Left lung (tissue), 14 donors: Measurements from ENCODE around the gene PDIA4. TPM values are rescaled to one million over a fixed set of nuclear protein-coding genes. Genes with fewer than 3 reads are reported as not detected.

Experiments
- ATAC-seq: fragments of 200-7000 bp; cut with Tn5 transposase; one replicate; pipeline ENCODE4 v1.9.1; 2020; ENCODE audit warnings: moderate library complexity
- DNase-seq, 4 donors: peaks; one replicate each; pipeline ENCODE4 v3.0.0-alpha.2; 2013 to 2020
- H3K27ac ChIP-seq, 2 donors: fragments of 200-600 bp; sonication (generic) in 1 of 2; one replicate each; pipeline versions ENCODE4 v1.5.0 to v1.8.0; 2020 to 2021
- H3K27me3 ChIP-seq, 2 donors: fragments of 200-600 bp; sonication (generic) in 1 of 2; one replicate each; pipeline versions ENCODE4 v1.5.0 to v1.8.0; 2020 to 2021
- H3K36me3 ChIP-seq, 2 donors: fragments of 200-600 bp; sonication (generic) in 1 of 2; one replicate each; pipeline versions ENCODE4 v1.5.0 to v1.8.0; 2020 to 2021
- H3K4me1 ChIP-seq, 2 donors: fragments of 200-600 bp; one replicate each; pipeline ENCODE4 v1.8.0; 2021
- H3K4me3 ChIP-seq, 2 donors: fragments of 200-600 bp; sonication (generic) in 1 of 2; one replicate each; pipeline versions ENCODE4 v1.5.0 to v1.8.0; 2020 to 2021; ENCODE audit warnings: mild to moderate bottlenecking in 1 of 2
- H3K9me3 ChIP-seq, 2 donors: fragments of 200-600 bp; sonication (generic) in 1 of 2; one replicate each; pipeline versions ENCODE4 v1.5.0 to v1.8.0; 2020 to 2021
- CTCF ChIP-seq, 2 donors: fragments of 200-600 bp; sonication (generic) in 1 of 2; IDR thresholded peaks; one replicate each; pipeline versions ENCODE4 v1.5.0 to v1.8.0; 2021; ENCODE audit warnings: antibody characterized with exemption in 2 of 2
- intact Hi-C, 2 donors: fragments of 100-400 bp; cut with DNase I; formaldehyde crosslinking; loops; one replicate each; pipeline versions ENCODE4 v1.11.2 to v1.14.2; 2022
- long read RNA-seq, 12 donors: library from polyadenylated mRNA in 2 of 12; unstranded in 2 of 12; transcript quantifications; one replicate each; pipeline ENCODE4 v2.0.0 and lab custom pipeline, GENCODE V29; 2019 to 2026
- polyA plus RNA-seq, 6 donors: library from polyadenylated mRNA; unstranded; fragments of 120-200 nt; gene quantifications; one replicate each; pipeline ENCODE4 v1.2.1, GENCODE V29; 2013; ENCODE audit not compliant: insufficient read length in 6 of 6
- total RNA-seq, 2 donors: library from RNA; stranded (reverse); fragmentation: NEBNext Ultra II Directional; extraction: Animal tissue kit (Norgen Biotek cat#: 25700); gene quantifications; one replicate each; pipeline ENCODE4 v1.2.1, GENCODE V29; 2021
- donor health status: DM: no; HTN: yes; CAD: no.
- donor health status: DM: no; HTN: no; CAD: no.

PDIA4 gene
- total RNA-seq: 100 to 1,000 TPM; 204 to 239 TPM
- 100 to 1,000 TPM; 136 to 176 (median 168) TPM for polyA plus RNA-seq
- long read RNA-seq, donor 1, transcript PDIA4-203 (3 exons, 632 nt): minor isoform, 6 of 271 reads
- long read RNA-seq, donor 1, transcript PDIA4-201 (10 exons, 2,903 nt): major isoform, 55 of 271 reads
- long read RNA-seq, donor 1, partial matches to known transcripts: 205 of 271 reads
- long read RNA-seq, donor 1, other reads (novel, unspliced or antisense): 5 of 271 reads
- long read RNA-seq, donor 2, transcript PDIA4-201 (10 exons, 2,903 nt): major isoform, 35 of 185 reads
- long read RNA-seq, donor 2, transcript PDIA4-203 (3 exons, 632 nt): minor isoform, 5 of 185 reads
- long read RNA-seq, donor 2, partial matches to known transcripts: 145 of 185 reads
- long read RNA-seq, donor 2, other reads (novel, unspliced or antisense): 0 of 185 reads
- long read RNA-seq, donor 3, transcript PDIA4-201 (10 exons, 2,903 nt): major isoform, 46 of 157 reads
- long read RNA-seq, donor 3, partial matches to known transcripts: 110 of 157 reads
- long read RNA-seq, donor 3, other reads (novel, unspliced or antisense): 0 of 157 reads
- long read RNA-seq, donor 4, transcript PDIA4-201 (10 exons, 2,903 nt): major isoform, 102 of 147 reads
- long read RNA-seq, donor 4, partial matches to known transcripts: 29 of 147 reads
- long read RNA-seq, donor 4, other reads (novel, unspliced or antisense): 16 of 147 reads
- long read RNA-seq, donor 5, transcript PDIA4-203 (3 exons, 632 nt): minor isoform, 5 of 161 reads
- long read RNA-seq, donor 5, transcript PDIA4-201 (10 exons, 2,903 nt): major isoform, 42 of 161 reads
- long read RNA-seq, donor 5, partial matches to known transcripts: 114 of 161 reads
- long read RNA-seq, donor 5, other reads (novel, unspliced or antisense): 0 of 161 reads
- long read RNA-seq, donor 6, transcript PDIA4-201 (10 exons, 2,903 nt): major isoform, 31 of 98 reads
- long read RNA-seq, donor 6, partial matches to known transcripts: 64 of 98 reads
- long read RNA-seq, donor 6, other reads (novel, unspliced or antisense): 0 of 98 reads
- long read RNA-seq, donor 7, transcript PDIA4-201 (10 exons, 2,903 nt): major isoform, 27 of 41 reads
- long read RNA-seq, donor 7, partial matches to known transcripts: 13 of 41 reads
- long read RNA-seq, donor 7, other reads (novel, unspliced or antisense): 0 of 41 reads
- long read RNA-seq, donor 8, transcript PDIA4-203 (3 exons, 632 nt): minor isoform, 5 of 140 reads
- long read RNA-seq, donor 8, transcript PDIA4-201 (10 exons, 2,903 nt): major isoform, 47 of 140 reads
- long read RNA-seq, donor 8, partial matches to known transcripts: 88 of 140 reads
- long read RNA-seq, donor 8, other reads (novel, unspliced or antisense): 0 of 140 reads
- long read RNA-seq, donor 9: 0 reads
- long read RNA-seq, donor 10, transcript PDIA4-201 (10 exons, 2,903 nt): major isoform, 98 of 132 reads
- long read RNA-seq, donor 10, partial matches to known transcripts: 32 of 132 reads
- long read RNA-seq, donor 10, other reads (novel, unspliced or antisense): 2 of 132 reads
- long read RNA-seq, donor 11, transcript PDIA4-201 (10 exons, 2,903 nt): major isoform, 28 of 79 reads
- long read RNA-seq, donor 11, partial matches to known transcripts: 48 of 79 reads
- long read RNA-seq, donor 11, other reads (novel, unspliced or antisense): 0 of 79 reads
- long read RNA-seq, donor 12, transcript PDIA4-201 (10 exons, 2,903 nt): major isoform, 30 of 110 reads
- long read RNA-seq, donor 12, transcript PDIA4-203 (3 exons, 632 nt): minor isoform, 5 of 110 reads
- long read RNA-seq, donor 12, partial matches to known transcripts: 75 of 110 reads
- long read RNA-seq, donor 12, other reads (novel, unspliced or antisense): 0 of 110 reads

- DNase-seq: peak; percentile 97 to 100 (median 100)
- peak within 1 kb of the TSS; percentile 81 to 97 for H3K27ac ChIP-seq
- TF ChIP-seq CTCF (IDR thresholded peaks at IDR 0.05): no peak
- H3K4me3 ChIP-seq: peak within 1 kb of the TSS; percentile 78 to 85
- H3K36me3 ChIP-seq: no peaks in the 10 kb centered on the region
- H3K9me3 ChIP-seq: no peaks in the 10 kb centered on the region
- H3K4me1 ChIP-seq: peaks cover 14 to 37% of the 10 kb centered on the region in 2 donors
- peak; percentile 96 for ATAC-seq
- intact Hi-C loops: no loop called here
- no peaks in the 10 kb centered on the region for H3K27me3 ChIP-seq
Observed at GRCh38 chr7:149028346-149029109, at the start of gene PDIA4. PDIA4 (minus strand) TSS chr7:149028505; CDS start chr7:149028408, 97 bp downstream.

GRCh38 chr7:149077594-149077993 is 49.3 kb upstream of the PDIA4 start:
- DNase-seq (no peak), ATAC-seq (no peak)
- Histone ChIP-seq H3K27ac (no peak overlapping the region), H3K27me3 (no peaks in the 10 kb centered on the region), H3K36me3 (peaks cover 0 to 17% of the 10 kb centered on the region in 2 donors), H3K4me1 (no peaks in the 10 kb centered on the region), H3K9me3 (no peaks in the 10 kb centered on the region), H3K4me3 (no peak overlapping the region)
- TF ChIP-seq CTCF (IDR thresholded peaks at IDR 0.05): no peak
- intact Hi-C loops: no loop called here

GRCh38 chr7:149075286-149075685 is 47.0 kb upstream of the PDIA4 start:
- no peaks in the 10 kb centered on the region for H3K4me1 ChIP-seq
- intact Hi-C loops: no loop called here
- peaks cover 0 to 37% of the 10 kb centered on the region in 2 donors for H3K36me3 ChIP-seq
- ATAC-seq (no peak), DNase-seq (no peak)
- TF ChIP-seq CTCF (IDR thresholded peaks at IDR 0.05): no peak
- no peak overlapping the region for H3K27ac ChIP-seq
- no peak overlapping the region for H3K4me3 ChIP-seq
- H3K9me3 ChIP-seq: no peaks in the 10 kb centered on the region
- no peaks in the 10 kb centered on the region for H3K27me3 ChIP-seq
